Ascending aorta (tissue), 2 donors: ENCODE data around the gene HSBP1. TPM values are rescaled to one million over a fixed set of nuclear protein-coding genes. Genes with fewer than 3 reads are reported as not detected.
A peak's percentile ranks its signal among the peaks of the same experiment; 100 is the strongest.

Source experiments
- DNase-seq, 2 donors: peaks; one replicate each; pipeline ENCODE4 v3.0.0-alpha.2; 2019; ENCODE audit warnings: low spot score in 2 of 2
- H3K27ac ChIP-seq, 2 donors: fragments of 200-600 bp; sonication (generic); one replicate each; pipeline ENCODE4 v1.5.1; 2016 to 2017; ENCODE audit warnings: mild to moderate bottlenecking in 1 of 2
- H3K27me3 ChIP-seq: fragments of 200-600 bp; sonication (generic); one replicate; pipeline ENCODE4 v1.5.1; 2017
- H3K36me3 ChIP-seq, 2 donors: fragments of 200-600 bp; sonication (generic); one replicate each; pipeline ENCODE4 v1.5.1; 2016
- H3K4me1 ChIP-seq, 2 donors: fragments of 200-600 bp; sonication (generic); one replicate each; pipeline ENCODE4 v1.5.1; 2016 to 2017; ENCODE audit warnings: mild to moderate bottlenecking in 1 of 2
- H3K4me3 ChIP-seq, 2 donors: fragments of 200-600 bp; sonication (generic); one replicate each; pipeline ENCODE4 v1.5.1; 2016 to 2017; ENCODE audit warnings: mild to moderate bottlenecking in 1 of 2
- H3K9me3 ChIP-seq, 2 donors: fragments of 200-600 bp; sonication (generic); one replicate each; pipeline ENCODE4 v1.5.1; 2016
- intact Hi-C: fragments of 100-400 bp; cut with DNase I; formaldehyde crosslinking; loops from one replicate; pipeline ENCODE4 v1.15.1; 2023
- total RNA-seq: library from RNA; depleted of rRNA; stranded (reverse); fragments of >200 nt; gene quantifications from one replicate; pipeline ENCODE4 v1.1.0, GENCODE V29; 2016
- TF ChIP-seq, protein P1 (sequence below), 3 experiments: fragments of 200-600 bp in 2 of 3; fragments of 450-650 bp in 1 of 3; sonication (generic) in 2 of 3; IDR thresholded peaks; one replicate each; pipeline ENCODE4 v1.5.1; 2016 to 2019; ENCODE audit warnings: antibody characterized with exemption in 3 of 3, mild to moderate bottlenecking in 1 of 3, moderate library complexity in 1 of 3

Gene HSBP1
- total RNA-seq, 1 donor from 2014 or later: 13.5 TPM

DNA sequence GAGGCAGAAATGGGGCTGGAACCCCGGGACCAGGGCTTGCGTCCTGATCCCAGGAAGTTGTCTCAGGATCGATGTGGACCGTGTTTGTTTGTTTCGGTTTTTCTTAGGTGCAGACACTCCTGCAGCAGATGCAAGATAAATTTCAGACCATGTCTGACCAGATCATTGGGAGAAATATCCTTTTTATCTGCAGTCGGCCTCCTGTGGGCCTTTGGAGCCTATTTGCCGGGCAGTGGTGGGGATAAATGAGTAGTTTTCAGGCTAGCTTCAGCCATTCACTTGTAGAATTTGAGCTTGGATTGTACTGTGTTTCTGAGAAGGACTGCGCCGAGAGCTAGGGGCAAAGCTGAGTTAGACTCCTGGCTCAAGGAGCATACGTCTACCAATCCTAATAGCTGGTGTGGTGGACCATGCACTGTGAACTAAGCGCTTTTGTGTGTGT lies 816 bp downstream of the HSBP1 start:
- intact Hi-C loops: loop anchor here (5.0 kb wide), 2 partner anchors 89 to 121 kb away; partner anchors contain the start of gene MLYCD
- H3K4me3 ChIP-seq: peak overlapping the region; percentile 82 to 83
- peaks cover 10 to 32% of the 10 kb centered on the region in 2 donors for H3K4me1 ChIP-seq

DNA sequence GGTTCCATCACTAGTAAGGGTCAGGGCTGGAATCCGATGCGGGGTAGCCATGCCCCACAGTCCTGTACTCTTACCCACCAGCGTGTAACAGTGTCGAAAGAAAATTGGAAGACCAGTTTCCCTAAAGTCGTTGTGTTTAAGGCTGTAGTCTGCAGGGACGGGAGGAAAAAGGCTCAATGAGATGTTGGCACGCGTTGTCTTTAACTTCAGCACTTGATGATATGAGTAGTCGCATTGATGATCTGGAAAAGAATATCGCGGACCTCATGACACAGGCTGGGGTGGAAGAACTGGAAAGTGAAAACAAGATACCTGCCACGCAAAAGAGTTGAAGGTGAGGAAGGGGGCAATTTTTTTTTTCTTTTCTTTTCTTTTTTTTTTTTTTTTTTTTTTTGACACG lies 1.3 kb downstream of the HSBP1 start:
- Histone ChIP-seq H3K36me3 (peaks cover 0 to 23% of the 10 kb centered on the region in 2 donors), H3K9me3 (no peaks in the 10 kb centered on the region), H3K27me3 (no peaks in the 10 kb centered on the region), H3K4me1 (peaks cover 14 to 32% of the 10 kb centered on the region in 2 donors), H3K27ac (no peak overlapping the region), H3K4me3 (peak overlapping the region; percentile 82 to 83)
- no peak for DNase-seq
- intact Hi-C loops: loop anchor here (5.0 kb wide), 2 partner anchors 88 to 122 kb away; partner anchors contain the start of gene MLYCD
- TF ChIP-seq, protein P1, sequence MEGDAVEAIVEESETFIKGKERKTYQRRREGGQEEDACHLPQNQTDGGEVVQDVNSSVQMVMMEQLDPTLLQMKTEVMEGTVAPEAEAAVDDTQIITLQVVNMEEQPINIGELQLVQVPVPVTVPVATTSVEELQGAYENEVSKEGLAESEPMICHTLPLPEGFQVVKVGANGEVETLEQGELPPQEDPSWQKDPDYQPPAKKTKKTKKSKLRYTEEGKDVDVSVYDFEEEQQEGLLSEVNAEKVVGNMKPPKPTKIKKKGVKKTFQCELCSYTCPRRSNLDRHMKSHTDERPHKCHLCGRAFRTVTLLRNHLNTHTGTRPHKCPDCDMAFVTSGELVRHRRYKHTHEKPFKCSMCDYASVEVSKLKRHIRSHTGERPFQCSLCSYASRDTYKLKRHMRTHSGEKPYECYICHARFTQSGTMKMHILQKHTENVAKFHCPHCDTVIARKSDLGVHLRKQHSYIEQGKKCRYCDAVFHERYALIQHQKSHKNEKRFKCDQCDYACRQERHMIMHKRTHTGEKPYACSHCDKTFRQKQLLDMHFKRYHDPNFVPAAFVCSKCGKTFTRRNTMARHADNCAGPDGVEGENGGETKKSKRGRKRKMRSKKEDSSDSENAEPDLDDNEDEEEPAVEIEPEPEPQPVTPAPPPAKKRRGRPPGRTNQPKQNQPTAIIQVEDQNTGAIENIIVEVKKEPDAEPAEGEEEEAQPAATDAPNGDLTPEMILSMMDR (IDR thresholded peaks at IDR 0.05): no peak

More for the DNA sequence above, 816 bp downstream of the HSBP1 start:
- Histone ChIP-seq H3K27ac (peak overlapping the region; percentile 66 to 68), H3K36me3 (peaks cover 0 to 23% of the 10 kb centered on the region in 2 donors), H3K27me3 (no peaks in the 10 kb centered on the region), H3K9me3 (no peaks in the 10 kb centered on the region)
- TF ChIP-seq, protein P1 (IDR thresholded peaks at IDR 0.05): no peak
- no peak for DNase-seq

DNA sequence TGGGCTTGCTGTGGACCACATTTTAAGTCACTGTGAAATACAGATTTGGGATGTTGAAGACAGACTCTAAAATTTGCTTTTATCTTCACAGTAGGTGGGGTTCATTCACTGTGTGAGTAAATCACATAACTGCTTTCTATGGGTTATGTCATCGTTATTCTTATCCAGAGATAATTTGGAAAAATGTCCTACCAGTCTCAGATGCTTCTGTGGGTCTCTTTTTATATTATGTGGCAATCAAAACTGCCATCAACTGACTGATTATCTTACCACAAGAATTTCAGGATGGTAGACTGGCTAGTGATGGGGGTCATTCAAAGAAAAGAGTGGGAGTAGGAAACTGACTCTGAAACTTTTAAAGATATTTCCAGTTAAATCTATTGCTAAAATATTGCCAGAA lies 3.1 kb downstream of the HSBP1 start:
- no peaks in the 10 kb centered on the region for H3K9me3 ChIP-seq
- H3K36me3 ChIP-seq: peaks cover 0 to 23% of the 10 kb centered on the region in 2 donors
- DNase-seq: no peak
- H3K4me1 ChIP-seq: peaks cover 17 to 40% of the 10 kb centered on the region in 2 donors
- intact Hi-C loops: no loop called here
- TF ChIP-seq, protein P1 (IDR thresholded peaks at IDR 0.05): no peak
- no peaks in the 10 kb centered on the region for H3K27me3 ChIP-seq
- H3K27ac ChIP-seq: no peak overlapping the region
- H3K4me3 ChIP-seq: no peak overlapping the region

DNA sequence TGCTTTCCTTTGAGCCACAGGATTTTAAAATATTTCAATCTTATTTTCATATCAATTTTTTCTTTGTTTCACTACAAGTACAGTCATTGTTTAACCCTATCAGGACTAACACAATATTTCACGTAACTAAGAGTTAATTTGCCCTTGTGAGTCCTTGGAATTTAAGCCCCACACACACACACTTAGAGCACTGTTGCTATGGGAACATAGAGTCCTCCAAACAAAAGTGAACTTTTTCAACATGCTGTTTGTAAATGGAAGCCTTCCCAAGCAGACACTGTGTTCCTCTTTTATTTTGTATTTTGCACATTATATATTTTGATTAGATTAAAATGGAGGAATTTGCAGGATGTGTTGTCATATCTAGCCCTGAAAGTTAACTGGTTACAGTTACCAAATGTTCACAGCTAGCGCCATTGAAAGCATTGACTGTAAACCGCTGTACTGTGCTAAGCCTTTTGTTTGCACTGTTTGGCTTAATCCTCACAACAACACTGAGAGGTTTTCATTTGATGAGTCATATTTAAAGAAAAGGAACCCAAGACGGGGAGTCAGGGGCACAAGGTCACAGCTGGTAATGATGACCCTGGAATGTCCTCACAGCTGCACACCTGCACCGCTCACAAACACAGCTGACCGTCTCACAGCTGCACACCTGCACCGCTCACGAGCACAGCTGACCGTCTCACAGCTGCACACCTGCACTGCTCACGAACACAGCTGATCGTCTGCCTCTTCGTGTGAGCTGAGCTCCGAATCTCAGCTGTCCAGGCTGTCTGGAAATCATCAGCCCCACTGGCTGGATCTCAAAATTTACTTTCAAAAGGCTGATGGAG lies 6.3 kb downstream of the HSBP1 start:
- intact Hi-C loops: no loop called here
- no peaks in the 10 kb centered on the region for H3K27me3 ChIP-seq
- TF ChIP-seq, protein P1 (IDR thresholded peaks at IDR 0.05): no peak
- H3K27ac ChIP-seq: no peak overlapping the region
- DNase-seq: no peak
- H3K4me3 ChIP-seq: no peak overlapping the region
- peaks cover 11 to 33% of the 10 kb centered on the region in 2 donors for H3K4me1 ChIP-seq
- peaks cover 0 to 23% of the 10 kb centered on the region in 2 donors for H3K36me3 ChIP-seq
- no peaks in the 10 kb centered on the region for H3K9me3 ChIP-seq

DNA sequence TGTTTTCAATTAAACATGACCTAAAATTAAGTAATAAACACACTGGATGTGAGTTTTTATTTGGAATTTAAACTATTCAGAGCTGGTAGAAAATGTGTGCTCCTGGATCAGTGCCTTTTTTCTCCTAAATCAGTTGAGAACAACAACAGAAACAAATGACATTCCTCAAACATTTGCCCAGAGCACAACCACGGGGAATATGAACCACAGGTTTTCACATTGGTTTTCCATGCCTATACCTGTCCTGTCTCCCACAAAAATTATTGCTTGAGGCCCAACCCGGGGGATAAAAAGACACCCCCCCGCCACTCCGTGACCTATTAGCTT lies 6.8 kb downstream of the HSBP1 start:
- Histone ChIP-seq H3K36me3 (peaks cover 0 to 23% of the 10 kb centered on the region in 2 donors), H3K27ac (no peak overlapping the region), H3K4me1 (peaks cover 11 to 27% of the 10 kb centered on the region in 2 donors), H3K9me3 (no peaks in the 10 kb centered on the region), H3K4me3 (no peak overlapping the region), H3K27me3 (no peaks in the 10 kb centered on the region)
- intact Hi-C loops: no loop called here
- TF ChIP-seq, protein P1 (IDR thresholded peaks at IDR 0.05): no peak
- DNase-seq: no peak
